ENCODE results near the gene PRRC1. TPM values are rescaled to one million over a fixed set of nuclear protein-coding genes. Genes with fewer than 3 reads are reported as not detected.
"Not testable (repeated sequence)": the region's sequence is repeated elsewhere in the genome, so short reads cannot be mapped to it uniquely, and the experiment has no call there.

The PRRC1 gene
- polyA plus RNA-seq, 1 donor from 2014 or later: 30.7 TPM

- Mint-ChIP-seq H3K27me3 (peaks cover 2% of the 10 kb centered on the region), H3K27ac (no peak overlapping the region), H3K9me3 (peaks cover 3 to 5% (median 4%) of the 10 kb centered on the region in 3 donors), H3K4me3 (peak overlapping the region in 2 of 4 donors; percentile 67 to 76), H3K4me1 (peaks cover 23 to 31% (median 24%) of the 10 kb centered on the region in 3 donors), H3K36me3 (peaks cover 12% of the 10 kb centered on the region)
Measured at GRCh38 chr5:127519527-127519926, 2.1 kb downstream of the PRRC1 start.

DNA sequence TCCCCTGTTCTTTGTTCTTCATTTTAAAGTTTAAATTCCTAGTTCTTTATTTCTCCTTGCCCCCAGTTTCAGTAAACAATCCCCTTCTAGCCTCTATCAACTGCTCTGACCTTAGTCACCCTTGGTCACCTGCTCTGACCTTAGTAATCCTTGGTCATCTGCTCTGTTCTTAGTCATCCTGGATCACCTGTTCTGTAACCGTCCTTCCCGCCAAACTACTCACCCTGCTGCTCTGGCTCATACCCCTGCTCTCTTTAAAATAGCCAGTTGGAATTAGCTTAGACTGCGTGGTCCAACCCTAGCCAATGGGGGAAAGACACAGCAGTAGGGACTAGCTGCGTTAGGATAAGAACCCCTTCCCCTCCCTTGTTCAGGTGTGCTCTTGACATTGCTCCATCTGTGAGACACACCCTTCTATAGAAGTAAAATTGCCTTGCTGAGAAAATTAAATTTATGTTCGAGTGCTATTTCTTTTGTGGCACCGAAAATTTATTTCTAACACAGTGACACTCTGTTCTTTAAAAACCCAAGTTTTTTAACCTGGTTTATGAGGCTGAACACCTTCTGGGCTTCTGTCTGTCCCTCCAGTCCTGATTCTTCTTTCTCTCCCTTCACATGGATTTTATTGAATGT, 3.8 kb downstream of the PRRC1 start:
- Mint-ChIP-seq H3K4me1 (peaks cover 23 to 31% (median 24%) of the 10 kb centered on the region in 3 donors), H3K9me3 (peaks cover 3 to 5% (median 4%) of the 10 kb centered on the region in 3 donors), H3K27ac (no peak overlapping the region), H3K4me3 (peak overlapping the region in 1 of 4 donors; percentile 76), H3K27me3 (no peaks in the 10 kb centered on the region), H3K36me3 (peaks cover 15% of the 10 kb centered on the region)

GRCh38 chr5:127525181-127525580, 7.7 kb downstream of the PRRC1 start:
- Mint-ChIP-seq H3K27me3 (no peaks in the 10 kb centered on the region), H3K9me3 (peaks cover 3 to 5% (median 4%) of the 10 kb centered on the region in 3 donors), H3K36me3 (peaks cover 25% of the 10 kb centered on the region), H3K4me1 (peaks cover 2 to 11% (median 7%) of the 10 kb centered on the region in 3 donors), H3K4me3 (no peak overlapping the region), H3K27ac (no peak overlapping the region)

- Mint-ChIP-seq H3K27ac (no peak overlapping the region), H3K36me3 (peaks cover 14% of the 10 kb centered on the region), H3K4me1 (peaks cover 0 to 4% (median 2%) of the 10 kb centered on the region in 3 donors), H3K9me3 (no peaks in the 10 kb centered on the region), H3K27me3 (no peaks in the 10 kb centered on the region), H3K4me3 (no peak overlapping the region)
Measured at GRCh38 chr5:127529904-127530682, 12.7 kb downstream of the PRRC1 start.

DNA sequence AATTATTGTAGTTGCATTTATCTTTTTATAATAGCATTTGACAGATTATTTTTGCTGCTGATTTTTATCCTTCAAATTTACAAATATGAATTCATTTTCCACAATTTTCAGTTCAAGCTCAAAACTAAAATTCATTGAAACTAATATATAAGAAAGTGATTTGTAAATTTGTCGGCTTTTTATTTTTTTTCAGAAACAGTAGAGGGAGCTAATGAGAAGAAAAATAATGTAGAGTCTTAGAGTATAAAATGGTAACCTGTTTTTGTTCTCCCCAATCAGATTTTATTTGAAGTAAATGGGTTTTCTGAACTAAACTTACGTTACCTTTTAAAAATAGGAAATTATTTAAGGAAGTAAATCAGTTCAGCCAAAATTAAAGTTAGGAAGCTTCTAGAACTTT, 19.2 kb downstream of the PRRC1 start:
- peaks cover 0 to 5% (median 2%) of the 10 kb centered on the region in 3 donors for H3K9me3 Mint-ChIP-seq
- H3K27me3 Mint-ChIP-seq: no peaks in the 10 kb centered on the region
- H3K4me1 Mint-ChIP-seq: peaks cover 3 to 8% (median 8%) of the 10 kb centered on the region in 3 donors
- H3K36me3 Mint-ChIP-seq: peaks cover 16% of the 10 kb centered on the region
- H3K4me3 Mint-ChIP-seq: no peak overlapping the region
- H3K27ac Mint-ChIP-seq: no peak overlapping the region

GRCh38 chr5:127540553-127540952, 23.1 kb downstream of the PRRC1 start:
- peaks cover 14% of the 10 kb centered on the region for H3K36me3 Mint-ChIP-seq
- H3K9me3 Mint-ChIP-seq, H3K27ac Mint-ChIP-seq, H3K4me3 Mint-ChIP-seq, H3K4me1 Mint-ChIP-seq, H3K27me3 Mint-ChIP-seq: not testable (repeated sequence)

DNA sequence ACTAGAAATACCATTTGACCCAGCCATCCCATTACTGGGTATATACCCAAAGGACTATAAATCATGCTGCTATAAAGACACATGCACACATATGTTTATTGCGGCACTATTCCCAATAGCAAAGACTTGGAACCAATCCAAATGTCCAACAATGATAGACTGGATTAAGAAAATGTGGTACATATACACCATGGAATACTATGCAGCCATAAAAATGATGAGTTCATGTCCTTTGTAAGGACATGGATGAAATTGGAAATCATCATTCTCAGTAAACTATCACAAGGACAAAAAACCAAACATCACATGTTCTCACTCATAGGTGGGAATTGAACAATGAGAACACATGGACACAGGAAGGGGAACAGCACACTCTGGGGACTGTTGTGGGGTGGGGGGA, 27.8 kb downstream of the PRRC1 start:
- H3K9me3 Mint-ChIP-seq, H3K4me3 Mint-ChIP-seq, H3K4me1 Mint-ChIP-seq, H3K27me3 Mint-ChIP-seq, H3K27ac Mint-ChIP-seq: not testable (repeated sequence)
- peaks cover 15% of the 10 kb centered on the region for H3K36me3 Mint-ChIP-seq

DNA sequence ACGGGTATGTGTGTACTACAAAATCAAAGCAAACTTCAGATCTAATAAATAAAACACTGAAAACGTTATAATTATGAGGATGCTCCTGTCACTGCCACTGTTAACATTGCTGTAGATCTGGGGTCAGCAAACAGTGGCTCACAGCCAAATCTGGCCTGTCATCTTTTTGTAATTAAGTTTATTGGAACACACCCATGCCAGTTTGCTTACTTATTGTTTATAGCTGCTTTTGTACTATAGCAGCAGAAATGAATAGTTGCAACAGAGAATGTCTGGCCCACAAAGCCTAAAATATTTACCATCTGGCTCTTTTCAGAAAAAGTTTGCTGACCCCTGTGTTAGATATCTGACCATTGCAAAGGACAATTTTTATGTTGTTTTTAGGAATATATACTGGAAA, 32.1 kb downstream of the PRRC1 start:
- H3K4me3 Mint-ChIP-seq: no peak overlapping the region
- H3K9me3 Mint-ChIP-seq: no peaks in the 10 kb centered on the region
- H3K27ac Mint-ChIP-seq: no peak overlapping the region
- peaks cover 0 to 5% (median 3%) of the 10 kb centered on the region in 3 donors for H3K4me1 Mint-ChIP-seq
- peaks cover 24% of the 10 kb centered on the region for H3K36me3 Mint-ChIP-seq
- no peaks in the 10 kb centered on the region for H3K27me3 Mint-ChIP-seq

GRCh38 chr5:127550652-127551409, 33.4 kb downstream of the PRRC1 start:
- Mint-ChIP-seq H3K27ac (no peak overlapping the region), H3K4me3 (no peak overlapping the region), H3K9me3 (no peaks in the 10 kb centered on the region), H3K27me3 (no peaks in the 10 kb centered on the region), H3K4me1 (peaks cover 0 to 3% (median 3%) of the 10 kb centered on the region in 3 donors), H3K36me3 (peaks cover 26% of the 10 kb centered on the region)

DNA sequence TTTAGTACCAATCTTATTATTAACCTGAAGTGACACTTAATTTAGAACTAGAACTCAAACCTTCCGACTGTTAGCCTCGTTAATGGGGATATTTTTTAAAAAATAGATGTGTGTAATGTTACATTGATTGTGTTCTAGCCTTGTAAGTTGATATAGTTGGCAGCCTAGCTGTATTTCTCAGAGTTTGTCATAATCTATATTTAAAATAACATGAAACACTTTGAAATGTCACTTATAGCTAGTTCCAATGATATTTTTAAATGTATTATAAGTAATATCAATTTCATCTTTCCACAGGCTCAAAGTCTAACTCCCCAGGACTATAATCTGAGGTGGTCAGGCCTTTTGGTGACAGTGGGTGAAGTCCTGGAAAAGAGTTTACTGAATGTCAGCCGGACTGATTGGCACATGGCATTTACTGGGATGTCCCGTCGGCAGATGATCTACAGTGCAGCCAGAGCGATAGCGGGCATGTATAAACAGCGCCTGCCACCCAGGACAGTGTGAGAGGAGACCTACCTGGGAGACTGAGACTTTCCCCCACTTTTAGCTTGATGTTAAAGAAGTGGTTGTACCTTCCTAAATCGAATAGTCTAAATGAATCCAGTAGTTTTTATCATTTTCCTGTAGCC, 34.1 kb downstream of the PRRC1 start:
- no peaks in the 10 kb centered on the region for H3K4me1 Mint-ChIP-seq
- H3K9me3 Mint-ChIP-seq: no peaks in the 10 kb centered on the region
- no peak overlapping the region for H3K4me3 Mint-ChIP-seq
- peaks cover 20% of the 10 kb centered on the region for H3K36me3 Mint-ChIP-seq
- no peak overlapping the region for H3K27ac Mint-ChIP-seq
- no peaks in the 10 kb centered on the region for H3K27me3 Mint-ChIP-seq

- Mint-ChIP-seq H3K9me3 (no peaks in the 10 kb centered on the region), H3K4me1 (no peaks in the 10 kb centered on the region), H3K4me3 (no peak overlapping the region), H3K27me3 (no peaks in the 10 kb centered on the region), H3K36me3 (peaks cover 19% of the 10 kb centered on the region), H3K27ac (no peak overlapping the region)
Measured at GRCh38 chr5:127555826-127556225, 38.4 kb downstream of the PRRC1 start.

GRCh38 chr5:127556609-127557334, 39.3 kb downstream of the PRRC1 start:
- H3K9me3 Mint-ChIP-seq: no peaks in the 10 kb centered on the region
- no peak overlapping the region for H3K27ac Mint-ChIP-seq
- peaks cover 17% of the 10 kb centered on the region for H3K36me3 Mint-ChIP-seq
- no peak overlapping the region for H3K4me3 Mint-ChIP-seq
- no peaks in the 10 kb centered on the region for H3K4me1 Mint-ChIP-seq
- no peaks in the 10 kb centered on the region for H3K27me3 Mint-ChIP-seq

GRCh38 chr5:127558273-127558672, 40.8 kb downstream of the PRRC1 start:
- peaks cover 11% of the 10 kb centered on the region for H3K36me3 Mint-ChIP-seq
- no peaks in the 10 kb centered on the region for H3K4me1 Mint-ChIP-seq
- H3K4me3 Mint-ChIP-seq: no peak overlapping the region
- no peaks in the 10 kb centered on the region for H3K27me3 Mint-ChIP-seq
- no peak overlapping the region for H3K27ac Mint-ChIP-seq
- H3K9me3 Mint-ChIP-seq: no peaks in the 10 kb centered on the region

GRCh38 chr5:127561254-127561653, 43.8 kb downstream of the PRRC1 start:
- Mint-ChIP-seq H3K4me3 (no peak overlapping the region), H3K27ac (no peak overlapping the region), H3K36me3 (peaks cover 2% of the 10 kb centered on the region), H3K4me1 (no peaks in the 10 kb centered on the region), H3K27me3 (peaks cover 3% of the 10 kb centered on the region), H3K9me3 (no peaks in the 10 kb centered on the region)
